ENCODE data around the gene IL19.

The IL19 gene

GRCh38 chr1:206801467-206801866 is 30.9 kb downstream of the IL19 start:
- no peak for DNase-seq

DNA sequence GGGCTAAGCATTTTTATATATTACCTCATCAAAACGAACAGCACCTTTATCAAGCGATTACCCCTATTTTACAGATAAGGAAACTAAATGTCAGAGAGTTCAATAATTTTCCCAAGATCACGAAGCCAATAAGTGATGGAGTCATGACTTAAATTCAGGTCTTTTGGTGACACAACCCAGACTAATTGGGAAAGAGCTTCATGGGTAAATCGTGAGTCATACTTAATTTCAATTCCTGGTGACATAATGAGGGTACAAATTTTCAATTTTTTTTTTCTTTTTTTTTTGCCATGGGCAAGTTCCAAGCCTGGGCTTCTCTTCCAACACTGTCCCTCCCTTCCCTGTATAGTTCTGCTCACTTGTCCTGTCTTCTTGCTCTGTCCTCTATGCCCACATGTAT is 31.8 kb downstream of the IL19 start:
- DNase-seq: no peak

DNA sequence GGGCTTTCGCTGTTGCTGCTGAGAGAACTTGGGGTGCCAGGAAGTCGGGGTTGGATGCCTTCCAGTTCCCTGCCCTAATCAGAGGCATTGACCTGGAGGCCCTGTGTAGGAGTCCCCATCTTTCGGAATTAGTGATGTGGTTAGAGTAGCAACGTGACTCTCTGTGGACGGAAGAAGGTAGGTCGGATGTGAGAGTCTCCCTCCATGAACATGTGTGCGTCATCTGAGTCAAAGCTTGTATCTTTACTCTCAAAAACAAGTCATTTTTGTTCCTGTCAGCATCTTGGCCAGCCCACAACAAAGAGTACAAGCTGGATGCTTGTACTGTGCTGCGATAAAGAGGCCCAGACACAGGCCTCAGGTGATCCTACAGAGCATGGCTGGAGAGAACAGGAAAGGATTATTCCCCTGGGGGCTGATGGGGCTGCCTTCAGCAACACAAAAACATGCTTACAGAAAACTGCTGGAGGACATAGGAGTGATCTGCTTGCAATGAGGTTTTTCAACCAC is 32.7 kb downstream of the IL19 start:
- no peak for DNase-seq

DNA sequence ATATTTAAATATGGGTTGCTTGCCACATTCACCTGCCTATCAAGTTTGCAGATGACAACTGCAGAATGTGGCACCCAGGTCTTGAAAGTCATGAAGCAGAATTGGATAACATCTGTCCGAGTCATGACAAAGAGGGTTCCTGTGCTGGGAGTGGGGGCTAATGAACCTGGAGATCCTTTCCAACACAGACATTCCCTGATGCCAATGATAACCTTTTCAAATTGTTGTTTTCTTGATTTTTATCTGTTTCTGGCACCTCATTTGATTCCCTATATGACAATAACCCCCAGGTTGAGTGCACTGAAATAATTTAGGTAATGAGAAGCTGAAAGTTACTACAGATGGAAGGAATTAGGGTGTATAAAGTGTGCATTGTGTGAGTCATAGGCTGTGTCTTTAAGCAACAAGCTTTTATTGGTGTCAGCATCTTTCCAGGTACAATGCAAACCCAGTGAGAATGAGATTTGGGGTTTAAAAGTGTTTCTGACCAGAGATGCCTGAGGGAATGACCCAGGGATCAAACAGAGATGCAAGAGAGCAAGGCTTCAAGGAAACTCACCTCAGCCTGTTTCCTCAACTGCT is 33.7 kb downstream of the IL19 start:
- no peak for DNase-seq

- no peak for DNase-seq
These were observed 34.8 kb downstream of the IL19 start for GRCh38 chr1:206805357-206805756.

- no peak for DNase-seq
These were observed 38.0 kb downstream of the IL19 start for GRCh38 chr1:206808615-206809014.

GRCh38 chr1:206809504-206810084 is 39.0 kb downstream of the IL19 start:
- no peak for DNase-seq

DNA sequence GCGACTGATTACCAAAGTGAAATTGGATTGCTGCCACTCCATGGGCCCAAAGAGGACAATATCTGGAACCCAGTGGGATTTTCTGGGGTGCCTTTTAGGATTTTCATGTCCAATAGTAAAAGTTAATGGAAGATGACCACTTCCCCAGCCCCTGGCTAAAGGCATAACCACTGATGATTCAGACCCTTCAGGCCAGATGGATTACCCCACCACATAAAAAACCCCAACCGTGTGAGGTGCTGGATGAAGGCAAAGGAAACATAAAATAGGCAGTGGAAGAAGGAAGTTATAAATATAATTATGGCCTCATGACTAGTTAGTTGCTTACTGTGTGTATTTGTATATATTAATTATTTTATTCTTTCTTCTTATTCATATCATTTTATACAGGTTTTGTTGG is 41.9 kb downstream of the IL19 start:
- no peak for DNase-seq

DNA sequence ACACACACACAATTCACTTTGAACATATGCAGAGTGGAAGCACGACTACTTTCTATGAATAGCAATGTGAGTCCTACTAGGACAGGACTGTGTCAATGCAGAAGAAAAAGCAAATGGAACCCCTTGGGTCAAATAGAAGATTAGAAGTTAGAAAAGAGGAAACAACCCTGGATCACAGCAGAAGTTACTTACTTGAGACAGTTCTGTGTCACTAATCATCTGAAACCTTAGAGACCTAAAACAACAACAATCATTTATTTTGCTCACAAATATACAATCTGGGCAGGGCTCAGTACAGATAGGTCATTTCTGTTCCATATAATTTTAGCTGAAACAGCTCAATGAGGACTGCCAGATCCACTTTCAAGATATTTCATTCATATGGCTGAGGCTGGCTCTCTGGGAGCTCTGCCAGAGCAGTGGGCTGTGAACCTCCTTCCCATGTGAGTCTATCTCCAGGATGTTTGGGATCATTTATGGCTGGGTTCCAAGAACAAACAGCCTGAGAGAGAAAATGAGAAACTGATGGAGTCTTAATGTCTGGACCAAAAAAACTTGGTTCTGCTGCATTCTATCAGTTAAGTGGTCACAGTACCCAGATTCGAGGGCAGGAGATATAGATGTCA is 44.3 kb downstream of the IL19 start:
- DNase-seq: no peak

DNA sequence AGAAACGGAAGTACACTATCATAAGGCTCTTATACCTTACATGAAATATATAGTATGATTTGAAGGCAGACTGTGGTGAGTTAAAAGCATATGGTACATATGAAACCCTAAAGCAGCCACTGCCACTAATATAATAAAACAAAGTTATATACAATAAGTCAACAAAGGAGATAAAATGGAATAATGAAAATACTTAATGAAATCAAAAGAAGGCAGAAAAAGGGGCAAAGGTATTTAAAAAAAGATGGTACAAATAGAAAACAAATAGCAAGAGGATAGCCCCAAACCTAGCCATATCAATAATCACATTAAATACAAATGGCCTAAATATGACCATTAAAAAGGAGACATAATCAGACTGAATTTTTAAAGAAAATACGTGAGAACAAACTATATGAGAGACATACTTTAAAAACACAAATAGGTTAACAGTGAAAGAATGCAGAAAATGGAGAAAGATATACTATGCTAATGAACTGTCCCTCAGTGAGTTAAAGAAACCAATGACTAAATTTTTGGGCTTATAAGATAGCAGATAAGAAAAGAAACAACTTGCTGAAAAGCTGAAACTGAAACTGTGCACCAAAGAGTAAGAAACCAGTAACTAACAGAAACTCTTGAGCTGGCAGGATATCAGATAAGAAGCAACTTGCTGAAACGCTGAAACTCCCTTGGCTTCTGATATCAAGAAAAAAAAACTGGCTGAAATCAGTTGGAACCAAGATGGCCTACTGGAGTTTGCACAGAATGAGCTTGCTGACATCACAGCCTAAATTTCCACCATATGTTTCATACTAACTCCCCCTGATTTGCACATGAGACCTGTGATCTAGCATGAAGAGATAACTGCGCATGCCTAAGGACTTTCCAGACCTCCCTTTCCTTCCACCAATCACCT is 46.1 kb downstream of the IL19 start:
- no peak for DNase-seq

DNA sequence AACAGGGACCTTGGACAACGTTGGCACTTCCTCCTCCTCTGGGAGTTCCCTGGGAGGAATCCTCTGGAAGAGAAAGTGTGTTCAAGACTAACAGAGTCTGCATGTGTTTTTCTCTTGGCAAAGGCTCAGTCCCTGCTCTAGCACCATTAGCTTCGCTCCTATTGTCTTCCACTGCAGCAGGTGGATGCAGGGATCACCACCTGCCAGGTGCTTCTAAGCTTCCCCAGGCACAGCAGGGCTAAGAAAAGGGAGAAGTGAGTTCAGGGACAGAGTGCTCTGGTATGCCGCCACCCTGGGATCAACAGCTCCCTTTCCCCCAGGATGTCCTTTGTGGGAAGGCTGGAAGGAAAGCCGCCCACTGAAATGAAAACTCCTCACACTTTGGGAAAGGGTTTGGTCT is 50.9 kb downstream of the IL19 start:
- no peak for DNase-seq

GRCh38 chr1:206823727-206824126 is 53.2 kb downstream of the IL19 start:
- DNase-seq: no peak

- DNase-seq: no peak
These were observed 53.8 kb downstream of the IL19 start for GRCh38 chr1:206824331-206824730.

GRCh38 chr1:206826394-206826793 is 55.8 kb downstream of the IL19 start:
- no peak for DNase-seq

DNA sequence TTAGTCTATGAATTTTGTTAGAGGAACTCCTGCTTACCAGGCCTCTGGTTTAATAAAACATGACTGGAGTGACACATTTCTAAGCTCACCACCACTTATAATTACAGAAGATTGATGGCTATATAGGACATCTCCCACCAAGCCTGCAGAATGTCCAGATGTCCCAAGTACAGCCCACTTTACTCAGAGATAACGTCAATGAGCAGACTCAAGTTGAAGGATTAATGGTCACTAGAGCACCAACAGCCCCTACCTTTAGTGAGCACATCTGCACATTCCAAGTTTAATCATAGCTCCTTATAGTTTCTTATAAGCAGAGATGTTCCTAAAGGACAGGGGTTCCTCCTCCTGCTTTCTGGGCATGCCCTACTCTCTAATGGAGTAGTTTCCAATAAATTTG is 57.5 kb downstream of the IL19 start:
- DNase-seq: no peak

DNA sequence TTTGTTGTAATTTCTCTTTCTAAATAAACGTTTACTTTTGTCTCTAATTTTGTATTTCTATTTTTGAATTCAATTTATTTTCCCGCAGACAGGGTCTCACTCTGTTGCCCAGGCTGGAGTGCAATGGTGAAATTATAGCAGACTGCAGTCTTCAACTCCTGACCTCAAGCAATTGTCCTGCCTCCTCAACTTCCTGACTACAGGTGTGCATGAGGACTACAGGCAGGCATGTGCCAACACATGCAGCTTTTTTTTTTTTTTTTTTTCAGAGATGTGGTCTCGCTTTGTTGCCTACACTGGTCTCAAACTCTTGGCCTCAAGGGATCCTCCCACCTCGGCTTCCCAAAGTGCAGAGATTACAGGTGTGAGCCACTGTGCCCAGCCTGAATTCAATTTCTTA is 58.2 kb downstream of the IL19 start:
- no peak for DNase-seq

DNA sequence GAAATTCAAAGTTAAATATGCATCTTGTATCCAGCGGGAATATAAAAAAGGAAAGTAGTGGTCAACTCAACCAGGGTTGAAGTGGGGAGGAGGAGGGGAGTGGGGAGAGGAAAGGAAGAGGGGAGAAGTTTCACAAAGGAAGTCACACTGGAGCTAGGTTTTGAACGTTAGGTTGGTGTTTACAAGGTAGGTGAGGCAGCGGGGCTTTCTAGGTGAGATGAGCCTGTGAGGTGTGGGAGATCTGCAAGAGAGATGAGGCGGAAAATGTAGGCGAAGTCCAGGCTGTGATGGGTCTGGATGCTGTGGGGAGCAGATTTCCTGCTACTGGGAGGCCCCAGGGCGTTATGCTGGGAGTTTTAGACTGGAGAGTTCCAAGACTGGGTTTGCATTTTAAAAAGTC is 58.7 kb downstream of the IL19 start:
- DNase-seq: no peak

DNA sequence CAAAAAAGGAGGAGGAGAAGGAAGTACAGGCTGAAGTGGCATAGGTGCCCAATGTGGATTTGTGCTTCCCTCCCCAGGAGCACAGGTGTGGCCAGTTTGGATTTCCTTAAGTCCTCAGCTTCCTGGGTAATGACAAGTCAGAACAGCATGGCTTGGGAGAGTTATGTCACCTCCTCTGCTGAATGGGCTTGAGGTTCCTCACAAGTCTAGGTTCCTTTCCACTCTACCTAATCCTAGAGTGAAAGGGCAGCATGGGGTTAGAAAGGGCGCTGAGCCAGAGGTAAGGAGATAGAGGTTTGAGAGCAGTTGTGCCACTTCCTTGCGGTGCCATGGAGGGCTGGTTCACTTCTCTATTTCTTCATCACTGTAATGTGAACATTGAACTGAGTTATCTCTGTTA is 59.3 kb downstream of the IL19 start:
- DNase-seq: no peak

DNA sequence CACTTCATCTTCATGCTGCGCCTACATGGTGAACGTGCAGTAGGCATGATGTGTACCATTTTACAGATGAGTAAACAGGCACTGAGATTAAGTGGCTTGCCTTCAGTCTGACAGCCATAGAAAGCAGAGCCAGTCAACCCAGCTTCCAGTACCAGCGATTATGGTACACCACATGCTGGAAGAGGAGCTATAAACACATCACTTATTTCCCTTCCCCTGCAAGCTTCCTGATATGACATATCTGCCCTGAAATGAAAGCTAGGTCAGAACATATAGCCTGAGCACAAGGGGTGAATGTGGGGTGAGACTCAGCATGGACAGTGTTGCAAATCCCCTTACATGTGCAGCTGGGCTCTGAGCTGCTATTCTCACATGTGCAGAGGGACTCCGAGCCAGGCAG is 61.1 kb downstream of the IL19 start:
- no peak for DNase-seq

DNA sequence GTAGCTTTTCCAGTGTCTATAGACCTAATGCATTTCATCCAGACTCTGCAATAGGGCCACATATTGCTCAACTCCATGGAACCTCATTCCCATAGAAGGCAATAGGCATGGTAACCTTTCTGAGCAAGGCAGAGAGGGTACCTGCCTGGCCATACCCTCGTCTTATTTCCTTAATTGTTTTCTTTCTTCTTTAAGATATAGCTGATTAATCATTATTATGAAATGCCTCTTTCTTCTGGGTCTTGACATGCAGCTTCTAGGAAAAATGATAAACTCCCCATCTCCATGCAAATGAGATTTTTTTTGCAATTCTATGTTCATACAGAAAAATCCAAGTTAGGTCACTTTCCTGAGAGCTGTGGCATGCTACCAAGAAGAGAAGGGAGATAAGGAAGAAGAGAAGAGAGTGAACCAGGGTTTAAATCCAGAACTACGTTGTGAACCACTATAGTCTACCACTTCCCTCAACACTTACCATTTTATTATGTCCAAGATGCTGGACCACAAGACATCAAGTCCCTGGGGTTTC is 61.8 kb downstream of the IL19 start:
- no peak for DNase-seq

DNA sequence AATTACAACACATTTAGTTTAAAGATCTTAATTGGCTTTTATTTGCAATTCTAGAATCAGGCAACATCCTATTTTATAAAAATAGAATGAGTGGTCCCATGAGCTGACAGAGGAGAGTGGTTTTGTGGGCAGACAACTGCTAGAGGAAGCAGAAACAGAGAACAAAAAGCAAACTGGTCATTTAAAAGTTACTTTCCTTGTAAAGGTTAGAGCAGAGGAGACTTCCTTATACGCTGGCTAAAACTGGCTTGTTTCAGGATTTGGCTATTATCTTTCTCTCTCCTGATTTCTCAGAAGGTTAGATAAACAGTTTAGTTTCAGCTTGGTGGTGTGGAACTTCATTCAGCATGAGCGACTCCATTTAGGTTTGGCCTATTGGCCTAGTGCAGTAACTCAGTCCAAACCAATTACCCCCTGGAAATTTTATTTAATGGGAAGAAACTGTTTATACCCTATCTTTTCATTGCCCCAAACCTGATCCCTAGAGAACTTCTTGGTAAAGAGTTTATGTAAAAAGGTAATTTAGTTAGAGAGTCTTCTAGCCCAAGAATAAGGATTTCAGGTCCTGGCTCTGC is 62.6 kb downstream of the IL19 start:
- no peak for DNase-seq

DNA sequence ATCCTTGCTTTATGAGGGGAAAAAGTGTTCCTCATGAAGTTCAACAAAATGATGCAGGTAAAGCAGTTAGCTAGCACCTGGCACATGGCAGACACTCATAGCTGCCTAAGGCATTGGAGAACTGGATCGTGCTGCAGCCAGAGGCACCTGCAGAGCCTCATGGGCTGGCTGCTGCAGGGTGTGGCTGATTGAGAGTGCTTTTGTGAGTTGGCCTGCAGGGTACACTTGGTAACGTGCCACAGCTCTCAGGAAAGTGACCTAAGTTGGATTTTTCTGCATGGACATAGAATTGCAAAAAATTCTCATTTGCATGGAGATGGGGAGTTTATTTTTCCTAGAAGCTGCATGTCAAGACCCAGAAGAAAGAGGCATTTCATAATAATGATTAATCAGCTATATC is 63.2 kb downstream of the IL19 start:
- DNase-seq: no peak

DNA sequence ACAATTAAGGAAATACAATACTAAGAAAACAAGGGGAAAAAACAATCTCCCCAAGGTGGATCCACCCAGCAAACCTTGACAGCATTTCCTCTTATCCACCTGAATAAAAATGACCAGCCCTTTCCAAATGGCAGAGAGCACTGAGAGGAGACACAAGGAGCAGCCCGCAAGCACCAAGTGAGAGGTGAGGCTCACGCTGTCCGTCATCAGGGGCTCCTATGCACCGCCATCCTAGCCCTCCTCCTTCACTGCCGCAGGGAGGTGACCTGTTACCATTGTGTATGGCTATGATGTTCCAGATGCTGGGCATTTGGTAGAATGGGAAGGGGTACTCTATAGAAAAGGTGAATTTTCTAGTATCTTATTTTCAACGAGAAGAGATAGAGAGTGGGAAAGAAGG is 63.6 kb downstream of the IL19 start:
- no peak for DNase-seq
